Brain microvascular endothelial cell (primary cell): ENCODE data around the gene SPI1.
A peak's percentile ranks its signal among the peaks of the same experiment; 100 is the strongest.

Source experiments
- DNase-seq: peaks from one replicate; pipeline ENCODE4 v3.0.0-alpha.2; 2020
- H3K27ac ChIP-seq: fragments of 250-450 bp; sonication (Bioruptor Pico); 2 replicates; pipeline ENCODE4 v1.5.1; 2020; ENCODE audit warnings: mild to moderate bottlenecking, moderate library complexity
- H3K27me3 ChIP-seq: fragments of 250-450 bp; sonication (Bioruptor Pico); replicated peaks from 2 replicates; pipeline ENCODE4 v1.5.1; 2020; ENCODE audit warnings: mild to moderate bottlenecking
- H3K36me3 ChIP-seq: fragments of 250-450 bp; sonication (Bioruptor Pico); replicated peaks from 2 replicates; pipeline ENCODE4 v1.5.1; 2020; ENCODE audit warnings: mild to moderate bottlenecking
- H3K4me3 ChIP-seq: 2 replicates; pipeline ENCODE4 v1.5.1; 2011; ENCODE audit warnings: low read depth, mild to moderate bottlenecking, control low read depth, low read length, moderate library complexity
- in situ Hi-C: cut with HindIII; loops from 2 replicates; pipeline ENCODE4 v1.10.0; 2017; ENCODE audit warnings: low sequenced_read_pairs, low pct_ligation_motif_present
- TF ChIP-seq, protein P1 (sequence below): IDR thresholded peaks from 2 replicates; pipeline ENCODE4 v1.5.1; 2011; ENCODE audit warnings: low read depth, mild to moderate bottlenecking, moderate library complexity, low read length, control low read depth, inconsistent platforms; ENCODE audit errors: missing control alignments

The SPI1 gene

DNA sequence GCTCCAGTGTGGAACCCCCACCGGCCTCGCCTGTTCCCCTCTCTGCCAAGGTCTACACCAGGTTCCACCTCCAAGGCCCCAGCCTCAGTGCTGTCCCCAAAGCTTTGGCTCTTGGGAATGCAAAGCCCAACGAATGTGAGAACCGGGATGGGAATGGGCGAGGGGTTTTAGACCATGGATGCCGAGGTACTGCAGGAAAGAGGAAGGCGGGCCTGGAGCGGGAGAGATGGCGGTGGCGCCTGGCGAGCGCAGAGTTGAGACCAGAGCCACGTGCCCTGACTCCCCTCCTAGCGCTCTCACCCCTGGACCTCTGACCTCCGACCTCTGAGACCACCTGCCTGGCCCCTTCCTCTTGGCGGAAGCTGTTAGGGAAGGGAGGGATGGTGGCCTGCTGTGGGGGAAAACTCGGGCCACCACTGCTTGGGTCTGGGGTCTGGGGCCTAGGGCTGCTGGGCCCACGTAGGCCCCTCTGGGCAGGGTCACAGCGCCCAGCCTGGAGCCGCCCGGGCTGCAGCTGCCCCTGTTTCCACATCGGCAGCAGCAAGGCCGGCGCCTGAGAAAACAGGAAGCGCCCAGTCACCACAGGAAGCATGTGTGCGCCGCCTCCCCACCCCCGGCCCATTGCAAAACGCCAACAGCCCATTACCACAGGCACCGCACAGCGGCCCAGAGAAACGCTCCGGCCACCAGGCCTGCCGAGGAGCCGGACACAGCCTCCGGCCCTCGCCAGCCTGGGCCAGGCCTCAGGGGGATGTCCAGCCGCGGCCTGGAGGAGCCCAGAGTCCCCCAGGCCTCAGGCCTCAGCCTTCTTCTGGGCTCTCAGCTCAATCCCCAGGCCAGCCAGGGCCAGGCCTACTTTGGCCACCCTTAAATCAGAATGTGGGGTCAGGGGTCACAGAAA, 16.2 kb upstream of the SPI1 start:
- in situ Hi-C loops: no loop called here
- TF ChIP-seq, protein P1, sequence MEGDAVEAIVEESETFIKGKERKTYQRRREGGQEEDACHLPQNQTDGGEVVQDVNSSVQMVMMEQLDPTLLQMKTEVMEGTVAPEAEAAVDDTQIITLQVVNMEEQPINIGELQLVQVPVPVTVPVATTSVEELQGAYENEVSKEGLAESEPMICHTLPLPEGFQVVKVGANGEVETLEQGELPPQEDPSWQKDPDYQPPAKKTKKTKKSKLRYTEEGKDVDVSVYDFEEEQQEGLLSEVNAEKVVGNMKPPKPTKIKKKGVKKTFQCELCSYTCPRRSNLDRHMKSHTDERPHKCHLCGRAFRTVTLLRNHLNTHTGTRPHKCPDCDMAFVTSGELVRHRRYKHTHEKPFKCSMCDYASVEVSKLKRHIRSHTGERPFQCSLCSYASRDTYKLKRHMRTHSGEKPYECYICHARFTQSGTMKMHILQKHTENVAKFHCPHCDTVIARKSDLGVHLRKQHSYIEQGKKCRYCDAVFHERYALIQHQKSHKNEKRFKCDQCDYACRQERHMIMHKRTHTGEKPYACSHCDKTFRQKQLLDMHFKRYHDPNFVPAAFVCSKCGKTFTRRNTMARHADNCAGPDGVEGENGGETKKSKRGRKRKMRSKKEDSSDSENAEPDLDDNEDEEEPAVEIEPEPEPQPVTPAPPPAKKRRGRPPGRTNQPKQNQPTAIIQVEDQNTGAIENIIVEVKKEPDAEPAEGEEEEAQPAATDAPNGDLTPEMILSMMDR: no peak
- H3K27ac ChIP-seq: peak overlapping the region; percentile 74
- DNase-seq: peak; percentile 62
- no peaks in the 10 kb centered on the region for H3K36me3 ChIP-seq
- no peak overlapping the region for H3K4me3 ChIP-seq
- H3K27me3 ChIP-seq: no peaks in the 10 kb centered on the region

DNA sequence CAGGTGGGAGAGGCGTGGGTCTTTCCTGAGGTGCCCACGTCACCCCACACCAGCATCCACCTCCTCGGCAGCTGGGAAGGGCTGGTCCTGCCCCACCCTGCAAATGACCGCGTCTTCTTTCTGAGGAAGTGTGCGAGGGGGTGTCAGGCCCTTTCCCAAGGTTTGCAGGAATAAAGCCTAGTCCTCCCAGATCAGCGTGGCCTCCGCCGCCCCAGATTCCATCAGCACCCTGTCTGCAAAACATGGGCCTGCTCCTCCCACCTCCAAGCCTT, 15.6 kb upstream of the SPI1 start:
- no peak for DNase-seq
- H3K27ac ChIP-seq: no peak overlapping the region

DNA sequence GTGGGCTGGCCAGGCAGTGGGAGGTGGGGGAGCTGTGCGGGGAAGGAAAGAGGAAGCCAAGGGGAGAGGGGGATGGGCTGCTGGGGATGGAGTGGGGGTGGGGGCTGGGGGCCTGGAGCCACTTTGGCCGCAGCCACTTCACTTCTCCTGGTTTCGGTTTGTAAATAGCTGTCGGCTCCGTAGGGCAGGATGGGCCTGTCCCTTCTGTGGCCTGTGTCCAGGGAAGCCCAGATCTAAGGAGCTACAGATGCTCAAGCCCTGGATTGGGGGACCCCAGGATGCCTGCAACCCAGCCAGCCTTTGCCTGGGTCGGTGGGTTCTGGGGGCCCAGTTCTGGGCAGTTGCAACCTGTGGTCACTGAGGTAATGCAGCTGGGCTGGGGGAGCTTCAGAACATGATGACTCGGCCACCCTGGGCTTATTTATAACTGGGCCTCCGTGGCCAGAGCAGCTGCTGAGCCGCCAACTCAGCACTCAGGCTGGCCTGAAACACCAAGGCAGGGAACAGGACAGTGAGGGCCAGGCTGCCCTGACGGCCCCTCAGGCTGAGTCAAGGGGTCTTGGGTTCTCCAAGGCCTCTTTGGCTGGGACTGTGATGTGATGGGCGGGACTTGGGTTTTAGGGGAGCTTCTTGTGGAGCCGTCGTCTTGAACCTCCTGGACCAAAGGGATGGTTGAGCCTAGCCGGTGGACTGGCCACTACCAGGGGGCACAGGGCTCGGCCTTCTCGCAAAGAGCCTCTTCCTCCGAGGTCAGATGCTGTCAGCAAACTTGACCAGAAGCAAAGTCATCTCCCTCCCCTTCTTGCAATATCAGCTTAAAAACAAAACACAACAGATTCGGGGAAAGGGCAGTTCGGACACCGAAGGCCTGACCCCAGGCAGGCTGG, 15.1 kb upstream of the SPI1 start:
- no peak overlapping the region for H3K4me3 ChIP-seq
- H3K27me3 ChIP-seq: no peaks in the 10 kb centered on the region
- DNase-seq: peak; percentile 57
- peak overlapping the region; percentile 14 for H3K27ac ChIP-seq
- no peaks in the 10 kb centered on the region for H3K36me3 ChIP-seq
- TF ChIP-seq, protein P1: no peak
- in situ Hi-C loops: no loop called here

More for the DNA sequence above, 15.6 kb upstream of the SPI1 start:
- in situ Hi-C loops: no loop called here
- Histone ChIP-seq H3K4me3 (no peak overlapping the region), H3K36me3 (no peaks in the 10 kb centered on the region), H3K27me3 (no peaks in the 10 kb centered on the region)
- TF ChIP-seq, protein P1: no peak

DNA sequence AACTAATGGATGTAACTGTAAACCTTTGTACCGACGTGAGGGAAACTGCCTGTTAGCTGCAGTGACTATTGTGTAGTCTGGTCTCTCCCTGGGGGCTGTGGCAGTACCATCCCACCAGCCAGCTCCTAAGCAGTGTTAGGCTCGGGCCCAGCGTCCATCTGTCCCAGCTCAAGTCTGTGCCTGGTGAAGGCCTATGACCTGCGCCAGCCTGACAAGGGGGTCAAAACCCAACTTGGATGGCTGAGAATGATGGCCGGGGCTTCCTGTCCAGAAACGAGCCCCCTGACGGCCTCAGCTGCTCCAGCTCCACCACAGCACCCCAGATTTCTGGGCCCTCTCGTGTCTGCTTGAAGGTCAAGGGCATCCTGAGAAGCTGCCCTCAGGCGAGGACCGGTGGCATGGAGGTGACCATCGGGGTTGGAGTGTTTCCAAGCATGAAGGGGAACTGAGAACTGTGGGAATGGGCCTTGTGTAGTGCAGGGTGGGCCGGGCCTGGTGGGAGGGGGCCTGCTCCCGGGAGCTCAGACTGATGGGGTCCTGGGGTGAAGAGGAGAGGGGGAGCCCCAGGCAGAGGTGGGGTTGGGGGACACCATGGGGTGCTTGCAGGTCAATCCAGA, 14.3 kb upstream of the SPI1 start:
- Histone ChIP-seq H3K27me3 (no peaks in the 10 kb centered on the region), H3K4me3 (no peak overlapping the region), H3K27ac (no peak overlapping the region), H3K36me3 (no peaks in the 10 kb centered on the region)
- TF ChIP-seq, protein P1: no peak
- no peak for DNase-seq
- in situ Hi-C loops: no loop called here

DNA sequence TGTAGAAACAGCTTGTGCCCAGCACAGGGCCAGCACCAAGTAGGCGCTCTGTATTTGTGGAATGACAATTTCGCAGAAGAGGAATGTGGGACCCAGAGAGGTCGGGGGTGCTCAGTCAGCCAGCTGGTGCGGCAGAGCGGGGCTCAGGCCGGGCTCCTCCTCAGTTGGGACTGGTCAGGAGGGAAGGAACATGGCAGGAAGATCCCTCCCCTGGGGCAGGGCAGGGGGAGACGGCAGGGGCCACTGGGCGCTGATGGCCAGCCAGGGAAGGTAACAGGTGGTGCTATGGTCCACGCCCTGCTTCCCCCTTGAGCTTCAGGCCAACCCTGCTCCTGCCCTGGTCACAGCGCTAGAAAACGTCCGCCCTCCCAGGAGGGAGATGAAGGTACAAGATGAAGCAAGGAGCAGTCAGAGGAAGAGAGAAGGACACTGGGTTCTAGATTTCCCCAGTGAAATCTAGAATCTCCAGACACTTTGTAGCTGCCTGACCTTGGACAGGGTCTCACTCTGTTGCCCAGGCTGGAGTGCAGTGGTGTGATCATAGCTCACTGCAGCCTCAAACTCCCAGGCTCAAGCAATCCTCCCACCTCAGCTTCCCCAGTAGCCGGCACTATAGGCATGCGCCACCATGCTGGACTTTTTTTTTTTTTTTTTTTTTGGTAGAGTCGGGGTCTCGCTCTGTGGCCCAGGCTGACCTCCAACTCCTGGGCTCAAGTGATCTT, 13.5 kb upstream of the SPI1 start:
- H3K27ac ChIP-seq: no peak overlapping the region

More for the DNA sequence above, 13.5 kb upstream of the SPI1 start:
- no peaks in the 10 kb centered on the region for H3K36me3 ChIP-seq
- TF ChIP-seq, protein P1: no peak
- H3K4me3 ChIP-seq: no peak overlapping the region
- in situ Hi-C loops: no loop called here
- no peaks in the 10 kb centered on the region for H3K27me3 ChIP-seq
- DNase-seq: no peak
